Activated CD4-positive, alpha-beta T cell treated with anti-CD3 and anti-CD28 coated beads, Interleukin-2, amount 10 ng/mL, durations not matched to agents 7 days and 5 days (primary cell): ENCODE results near the gene ZKSCAN5. TPM values are rescaled to one million over a fixed set of nuclear protein-coding genes. Genes with fewer than 3 reads are reported as not detected.
A peak's percentile ranks its signal among the peaks of the same experiment; 100 is the strongest.

ENCODE experiments used
- CTCF ChIA-PET: fragments of 350-600 bp; sonication (Branson Sonifier 250); formaldehyde crosslinking; loops from one replicate; lab custom pipeline; 2021; ENCODE audit warnings: antibody characterized with exemption; lab: Charles Lee
- POLR2A ChIA-PET: fragments of 350-600 bp; sonication (Branson Sonifier 250); formaldehyde crosslinking; loops from one replicate; lab custom pipeline; 2021; ENCODE audit warnings: antibody characterized with exemption; lab: Charles Lee
- DNase-seq: peaks from one replicate; pipeline ENCODE4 v3.0.0-alpha.2; 2020
- H3K27ac Mint-ChIP-seq: one replicate; pipeline ENCODE4 v1.8.0; 2021; ENCODE audit warnings: mild to moderate bottlenecking, moderate library complexity, mixed read lengths
- H3K27me3 Mint-ChIP-seq: one replicate; pipeline ENCODE4 v1.8.0; 2021; ENCODE audit warnings: mixed read lengths
- H3K36me3 Mint-ChIP-seq: one replicate; pipeline ENCODE4 v1.8.0; 2021; ENCODE audit warnings: low read depth, mixed read lengths
- H3K4me1 Mint-ChIP-seq: one replicate; pipeline ENCODE4 v1.8.0; 2021; ENCODE audit warnings: mixed read lengths
- H3K4me3 Mint-ChIP-seq: one replicate; pipeline ENCODE4 v1.8.0; 2021; ENCODE audit warnings: mild to moderate bottlenecking, moderate library complexity, mixed read lengths
- H3K9me3 Mint-ChIP-seq: one replicate; pipeline ENCODE4 v1.8.0; 2021; ENCODE audit warnings: mixed read lengths
- total RNA-seq, 2 experiments: library from RNA; stranded (reverse); gene quantifications; one replicate each; pipeline ENCODE4 v1.2.3, GENCODE V29; 2021

Gene ZKSCAN5
- total RNA-seq, 2 experiments from 2014 or later = 14.1 to 15.2 TPM

DNA sequence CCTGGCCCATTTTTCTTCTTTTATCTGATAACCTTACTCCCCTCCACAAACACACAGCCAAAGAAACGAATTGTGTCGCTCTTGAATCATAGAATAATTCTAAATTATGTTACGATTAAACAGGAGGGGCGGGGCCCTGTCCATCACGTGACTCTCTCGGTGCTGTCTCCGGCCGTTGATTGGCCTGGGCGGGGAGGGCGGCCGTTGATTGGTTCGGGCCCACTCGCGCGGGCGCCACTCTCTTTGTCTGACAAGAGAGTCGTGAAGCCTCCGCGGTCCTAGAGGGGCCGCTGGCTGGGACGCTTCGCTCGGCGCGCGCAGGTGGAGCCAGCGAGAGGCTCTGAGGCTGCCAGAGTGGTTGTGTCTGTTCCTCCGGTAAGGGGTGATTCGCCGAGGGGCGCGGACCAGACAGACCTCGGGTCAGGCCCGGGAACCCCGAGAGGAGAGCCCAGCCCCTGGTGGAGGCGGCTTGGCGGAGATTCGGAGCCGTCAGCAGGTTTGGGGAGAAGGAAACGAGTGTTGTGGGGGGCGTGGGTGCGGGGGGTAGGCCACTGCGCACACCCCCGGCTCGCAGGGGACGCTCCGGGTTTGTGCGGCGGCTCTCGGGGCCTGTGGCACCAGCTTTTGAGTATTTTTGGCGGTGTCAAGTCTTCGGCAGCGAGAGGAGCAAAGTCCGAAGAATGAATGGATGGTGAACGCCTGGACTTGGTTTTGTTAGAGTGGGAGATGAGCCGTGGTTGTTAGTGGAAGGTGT, 31.7 kb upstream of the ZKSCAN5 start, which contains the start of gene ZNF789:
ZNF789 (plus strand) TSS at position 330 of the 754 bp plus-strand sequence. CDS start 3,567 bp downstream, outside the sequence.
- POLR2A ChIA-PET = no interaction called here
- Mint-ChIP-seq H3K36me3 (peaks cover 14% of the 10 kb centered on the region), H3K27me3 (no peaks in the 10 kb centered on the region), H3K4me1 (peaks cover 40% of the 10 kb centered on the region), H3K9me3 (no peaks in the 10 kb centered on the region), H3K4me3 (peak within 1 kb of the TSS; percentile 99), H3K27ac (peak within 1 kb of the TSS; percentile 91)
- peak; percentile 99 for DNase-seq
- CTCF ChIA-PET = interaction anchor here (1.1 to 1.5 kb wide), 3 partner anchors 25 to 81 kb away, joined by 3 to 6 read pairs (median 3); no protein-coding TSS in a partner anchor

DNA sequence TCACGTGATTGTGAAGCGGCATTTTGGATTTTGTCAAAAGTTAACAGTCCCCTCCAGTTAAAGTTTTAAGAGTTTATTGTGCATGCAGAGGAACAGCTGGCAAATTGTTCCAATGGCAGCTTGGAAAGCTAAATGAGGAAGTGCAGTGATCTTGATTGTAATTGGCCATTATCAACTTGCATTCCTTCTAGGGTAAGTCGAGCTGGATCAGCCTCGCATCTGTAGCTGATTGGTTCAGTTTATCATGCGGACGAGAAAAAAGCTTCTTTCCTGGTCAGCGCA, 31.2 kb upstream of the ZKSCAN5 start:
- H3K4me1 Mint-ChIP-seq = peaks cover 45% of the 10 kb centered on the region
- H3K36me3 Mint-ChIP-seq = peaks cover 19% of the 10 kb centered on the region
- H3K27ac Mint-ChIP-seq = peak overlapping the region; percentile 91
- ChIA-PET CTCF (interaction anchor here (0.7 to 1.5 kb wide), 4 partner anchors 25 to 83 kb away, joined by 3 to 6 read pairs (median 3); no protein-coding TSS in a partner anchor), POLR2A (no interaction called here)
- peak overlapping the region; percentile 99 for H3K4me3 Mint-ChIP-seq
- H3K27me3 Mint-ChIP-seq = no peaks in the 10 kb centered on the region
- no peaks in the 10 kb centered on the region for H3K9me3 Mint-ChIP-seq
- DNase-seq = peak; percentile 38

DNA sequence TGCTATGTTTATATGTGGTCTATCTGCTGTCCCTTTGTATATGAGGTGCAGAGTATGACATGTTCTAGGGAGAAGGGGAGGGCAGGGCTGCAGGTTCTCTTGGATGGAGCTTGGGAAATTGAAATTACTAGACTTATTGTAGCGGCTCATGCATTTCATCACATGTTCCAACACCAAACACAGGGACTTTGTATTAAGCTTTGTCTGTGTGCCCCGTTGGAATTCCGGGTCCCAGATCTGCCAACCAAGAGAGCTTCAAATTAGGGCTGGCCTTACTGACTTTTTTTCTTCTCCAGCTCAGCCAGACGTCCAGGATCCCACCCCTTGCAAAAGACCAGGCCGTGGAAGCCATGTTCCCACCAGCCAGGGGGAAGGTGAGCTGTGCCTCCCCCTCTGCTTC, 28.4 kb upstream of the ZKSCAN5 start:
- peaks cover 56% of the 10 kb centered on the region for H3K4me1 Mint-ChIP-seq
- POLR2A ChIA-PET = interaction anchor here (0.5 kb wide), 1 partner anchor 82 kb away, joined by 3 read pairs; the partner anchor contains the start of gene ZNF655

DNA sequence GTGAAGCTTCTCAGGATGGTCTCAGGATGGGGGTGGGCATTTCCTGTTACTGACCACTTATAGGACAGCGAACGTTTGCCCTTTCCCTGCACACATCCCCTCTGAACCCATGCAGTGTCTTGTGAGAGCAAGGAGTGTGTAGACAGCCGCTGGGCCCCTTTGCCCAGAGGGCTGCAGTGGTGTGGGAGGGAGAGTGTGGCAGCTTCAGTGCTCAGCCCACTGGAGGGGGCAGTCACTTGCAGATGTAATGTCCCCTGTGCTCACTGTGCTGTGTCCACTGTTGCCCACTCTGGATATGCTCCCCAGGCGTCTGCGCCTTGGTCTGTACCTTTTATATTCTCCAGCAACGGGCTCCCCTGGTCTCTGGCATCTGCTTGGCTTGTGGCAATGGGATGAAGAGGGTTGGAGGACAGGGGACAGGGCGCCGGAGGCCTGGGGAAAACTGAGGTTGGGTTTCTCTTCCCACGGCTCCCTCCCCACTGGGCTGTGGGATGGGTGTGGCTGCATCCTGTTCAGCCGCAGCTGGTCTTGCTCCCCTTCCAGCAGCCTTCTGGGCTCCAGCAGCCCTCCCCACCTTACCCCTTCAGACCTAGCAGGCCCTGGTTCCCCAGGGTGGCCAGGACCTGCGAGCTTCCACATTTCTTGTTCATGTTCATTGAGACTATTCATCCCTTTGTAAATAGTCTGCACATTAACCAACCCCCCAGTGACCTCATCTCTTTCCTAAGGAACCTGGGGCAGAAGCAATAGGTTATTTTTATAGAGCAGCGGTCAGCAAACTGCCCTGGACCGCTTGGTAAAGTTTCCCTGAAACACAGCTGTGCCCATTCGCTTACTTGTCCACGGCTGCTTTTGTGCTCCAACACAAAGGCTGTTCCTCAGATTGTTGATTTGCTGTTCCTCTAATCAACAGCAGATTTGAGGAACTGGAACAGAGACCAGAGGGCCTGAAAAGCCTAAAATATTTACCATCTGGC, 25.7 kb upstream of the ZKSCAN5 start:
- peak overlapping the region; percentile 48 for H3K4me3 Mint-ChIP-seq
- peak overlapping the region; percentile 87 for H3K27ac Mint-ChIP-seq
- ChIA-PET POLR2A (interaction anchor here (0.6 kb wide), 1 partner anchor 10 kb away, joined by 9 read pairs; no protein-coding TSS in a partner anchor), CTCF (no interaction called here)
- H3K4me1 Mint-ChIP-seq = peaks cover 45% of the 10 kb centered on the region
- H3K36me3 Mint-ChIP-seq = peaks cover 44% of the 10 kb centered on the region
- H3K27me3 Mint-ChIP-seq = no peaks in the 10 kb centered on the region
- no peak for DNase-seq
- no peaks in the 10 kb centered on the region for H3K9me3 Mint-ChIP-seq

More for the DNA sequence above, 28.4 kb upstream of the ZKSCAN5 start:
- CTCF ChIA-PET = interaction anchor here (1.2 to 1.4 kb wide), 2 partner anchors 13 to 23 kb away, joined by 3 to 4 read pairs; partner anchors contain the start of gene ZNF394
- DNase-seq = no peak
- H3K9me3 Mint-ChIP-seq = no peaks in the 10 kb centered on the region
- H3K27me3 Mint-ChIP-seq = no peaks in the 10 kb centered on the region
- no peak overlapping the region for H3K4me3 Mint-ChIP-seq
- H3K36me3 Mint-ChIP-seq = peaks cover 38% of the 10 kb centered on the region
- H3K27ac Mint-ChIP-seq = peak overlapping the region; percentile 25

DNA sequence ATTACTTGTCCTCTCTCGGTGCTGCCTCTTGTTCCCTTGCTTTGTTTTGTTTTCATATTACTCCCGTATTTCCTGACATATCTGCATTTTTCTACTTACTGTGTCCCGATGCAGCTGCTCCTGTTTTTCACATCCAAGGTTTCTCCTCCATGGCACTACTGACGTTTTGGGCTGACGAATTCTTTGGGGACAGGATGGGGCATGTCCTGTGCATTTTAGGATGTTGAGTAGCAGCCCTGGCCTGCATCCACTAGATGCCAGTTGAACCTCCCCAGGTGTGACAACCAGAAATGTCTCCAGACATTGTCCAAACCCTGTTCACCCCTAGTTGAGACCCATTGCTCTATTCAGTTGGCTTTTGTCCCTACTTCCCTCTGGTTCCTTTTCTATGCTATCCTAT, 19.4 kb upstream of the ZKSCAN5 start:
- DNase-seq = no peak
- Mint-ChIP-seq H3K4me3 (no peak overlapping the region), H3K27me3 (no peaks in the 10 kb centered on the region), H3K36me3 (peaks cover 69% of the 10 kb centered on the region), H3K9me3 (peaks cover 4% of the 10 kb centered on the region), H3K4me1 (no peaks in the 10 kb centered on the region), H3K27ac (no peak overlapping the region)
- ChIA-PET POLR2A (no interaction called here), CTCF (no interaction called here)

DNA sequence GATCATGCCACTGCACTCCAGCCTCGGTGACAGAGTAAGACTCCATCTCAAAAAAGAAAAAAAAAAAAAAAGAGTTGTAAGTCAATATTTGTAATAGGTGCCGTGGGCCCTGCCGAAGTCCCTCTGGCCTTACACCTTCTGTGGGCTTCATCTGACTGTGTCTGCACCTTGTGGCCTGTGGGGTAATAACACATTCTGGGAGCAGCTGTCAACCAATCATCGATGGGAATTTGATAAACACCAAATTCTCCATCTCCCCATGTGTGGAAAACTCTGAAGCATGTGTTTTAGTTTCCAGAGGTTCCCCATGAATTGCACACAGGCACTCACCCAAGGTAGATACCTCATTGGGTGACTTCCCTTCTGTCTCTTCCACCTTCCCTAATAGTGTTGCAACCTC, 15.2 kb upstream of the ZKSCAN5 start:
- ChIA-PET POLR2A (no interaction called here), CTCF (interaction anchor here (0.6 to 2.1 kb wide), 3 partner anchors 13 to 592 kb away, joined by 3 to 4 read pairs (median 3); no protein-coding TSS in a partner anchor)
- no peak for DNase-seq
- H3K9me3 Mint-ChIP-seq = peaks cover 28% of the 10 kb centered on the region
- H3K36me3 Mint-ChIP-seq = peaks cover 79% of the 10 kb centered on the region
- no peak overlapping the region for H3K4me3 Mint-ChIP-seq
- no peaks in the 10 kb centered on the region for H3K27me3 Mint-ChIP-seq
- no peak overlapping the region for H3K27ac Mint-ChIP-seq
- no peaks in the 10 kb centered on the region for H3K4me1 Mint-ChIP-seq

DNA sequence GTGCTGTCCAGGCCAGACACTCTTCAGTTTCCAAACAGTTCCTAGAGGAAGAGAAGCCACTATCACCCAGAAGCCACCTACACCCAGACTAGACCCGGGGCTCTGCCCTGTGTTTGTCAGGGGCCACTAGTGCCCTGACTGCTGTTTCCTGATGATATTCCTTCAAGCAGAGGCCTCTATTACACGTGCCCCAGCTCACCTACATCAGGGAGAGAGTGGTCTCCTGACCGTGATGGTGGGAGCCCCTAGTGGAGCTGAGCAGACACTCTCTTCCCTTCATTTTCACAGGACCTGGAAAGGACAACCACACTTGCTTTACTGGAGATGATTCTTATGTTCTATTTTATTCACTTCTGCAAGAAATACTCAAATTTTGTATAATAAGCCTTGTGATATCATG, 13.6 kb upstream of the ZKSCAN5 start:
- Mint-ChIP-seq H3K4me3 (no peak overlapping the region), H3K36me3 (peaks cover 79% of the 10 kb centered on the region), H3K27me3 (no peaks in the 10 kb centered on the region), H3K9me3 (peaks cover 30% of the 10 kb centered on the region), H3K27ac (no peak overlapping the region), H3K4me1 (no peaks in the 10 kb centered on the region)
- no peak for DNase-seq
- CTCF ChIA-PET = interaction anchor here (0.5 to 2.1 kb wide), 4 partner anchors 9 to 142 kb away, joined by 3 to 4 read pairs (median 3); partner anchors contain the start of gene ZNF394
- POLR2A ChIA-PET = no interaction called here

DNA sequence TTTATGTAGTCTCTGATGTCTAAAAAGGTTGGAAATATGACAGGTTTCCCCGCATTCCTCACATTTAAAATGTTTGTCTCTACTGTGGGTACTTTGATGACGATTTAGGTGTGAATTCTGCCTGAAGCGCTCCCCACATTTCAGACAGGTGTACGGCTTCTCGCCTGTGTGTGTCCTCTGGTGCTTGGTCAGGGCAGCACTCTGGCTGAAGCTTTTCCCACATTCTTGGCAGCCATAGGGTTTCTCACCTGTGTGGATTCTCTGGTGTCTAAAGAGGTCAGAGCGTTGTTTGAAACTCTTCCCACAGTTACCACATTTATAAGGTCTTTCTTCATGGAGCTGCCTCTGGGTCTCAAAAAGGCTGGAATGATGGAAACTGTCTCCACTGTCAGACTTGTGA, 10.6 kb upstream of the ZKSCAN5 start:
- Mint-ChIP-seq H3K27me3 (no peaks in the 10 kb centered on the region), H3K9me3 (peaks cover 33% of the 10 kb centered on the region), H3K4me1 (peaks cover 13% of the 10 kb centered on the region), H3K4me3 (no peak overlapping the region), H3K36me3 (peaks cover 76% of the 10 kb centered on the region), H3K27ac (no peak overlapping the region)
- POLR2A ChIA-PET = no interaction called here
- CTCF ChIA-PET = interaction anchor here (0.6 to 0.9 kb wide), 3 partner anchors 9 to 30 kb away, joined by 3 read pairs; partner anchors contain the start of gene ZKSCAN5
- DNase-seq = no peak

DNA sequence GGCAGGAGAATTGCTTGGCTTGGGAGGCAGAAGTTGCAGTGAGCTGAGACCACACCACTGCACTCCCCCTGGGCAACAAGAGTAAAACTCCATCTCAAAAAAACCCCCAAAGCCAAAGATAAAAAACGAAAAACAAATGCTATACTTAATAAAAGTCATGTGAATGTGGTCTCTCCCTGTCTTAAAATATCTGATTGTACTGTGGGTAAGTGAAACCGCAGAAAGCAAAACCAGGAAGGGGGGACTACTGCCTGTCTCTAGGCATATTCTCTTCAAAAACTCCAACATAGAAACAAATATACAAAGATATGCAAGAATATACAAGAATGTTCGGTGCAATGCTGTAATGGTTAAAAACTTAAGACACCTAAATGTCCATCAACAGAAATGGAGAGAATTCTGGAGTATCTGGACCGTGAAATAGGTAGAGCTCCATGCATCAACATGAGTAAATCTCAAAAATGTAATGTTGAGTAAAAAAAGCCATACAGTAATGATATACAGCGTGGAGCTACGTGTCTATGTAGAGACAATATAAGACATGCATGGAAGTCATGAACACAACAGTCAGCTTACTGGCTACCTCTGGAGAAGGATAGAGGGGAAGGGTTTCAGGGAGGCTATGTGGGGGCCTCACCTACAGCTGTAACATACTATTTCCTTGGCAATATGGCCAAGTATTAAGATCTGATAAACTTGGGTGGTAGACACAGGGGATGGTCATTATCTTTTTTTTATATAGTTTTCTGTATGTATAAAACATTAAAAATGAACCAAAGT, 6.5 kb upstream of the ZKSCAN5 start:
- Mint-ChIP-seq H3K27ac (peak overlapping the region; percentile 72), H3K4me3 (peak overlapping the region; percentile 100), H3K27me3 (no peaks in the 10 kb centered on the region), H3K36me3 (peaks cover 58% of the 10 kb centered on the region), H3K4me1 (peaks cover 25% of the 10 kb centered on the region), H3K9me3 (peaks cover 21% of the 10 kb centered on the region)
- DNase-seq = no peak
- ChIA-PET POLR2A (interaction anchor here (0.6 to 0.7 kb wide), 3 partner anchors 36 to 342 kb away, joined by 3 to 6 read pairs (median 3); no protein-coding TSS in a partner anchor), CTCF (interaction anchor here (1.4 to 1.6 kb wide), 2 partner anchors 11 to 24 kb away, joined by 6 read pairs; no protein-coding TSS in a partner anchor)

DNA sequence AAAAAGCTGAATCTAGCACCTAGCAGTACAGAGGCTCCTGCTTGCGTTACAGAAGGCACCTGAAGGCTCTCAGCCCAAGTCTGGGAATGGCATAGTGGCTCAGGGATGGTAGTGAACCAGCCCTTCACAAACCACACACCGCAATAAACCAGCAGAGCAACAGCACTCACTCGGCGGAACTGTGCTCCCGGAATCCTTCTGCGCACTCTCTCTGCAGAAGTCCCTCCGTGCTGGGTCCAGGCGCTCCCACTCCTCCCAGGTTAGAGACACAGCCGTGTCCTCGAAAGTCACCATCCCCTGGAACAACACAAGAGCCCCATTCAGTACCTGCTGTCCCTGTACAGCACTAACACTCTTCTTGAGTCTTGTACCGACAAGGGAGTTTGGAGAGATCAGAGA, 5.9 kb upstream of the ZKSCAN5 start:
- POLR2A ChIA-PET = interaction anchor here (0.6 kb wide), 1 partner anchor 41 kb away, joined by 3 read pairs; no protein-coding TSS in a partner anchor
- CTCF ChIA-PET = interaction anchor here (1.4 to 1.6 kb wide), 2 partner anchors 12 to 25 kb away, joined by 6 read pairs; no protein-coding TSS in a partner anchor
- peaks cover 52% of the 10 kb centered on the region for H3K36me3 Mint-ChIP-seq
- DNase-seq = no peak
- peak overlapping the region; percentile 100 for H3K27ac Mint-ChIP-seq
- H3K4me3 Mint-ChIP-seq = peak overlapping the region; percentile 100
- peaks cover 17% of the 10 kb centered on the region for H3K9me3 Mint-ChIP-seq
- H3K4me1 Mint-ChIP-seq = peaks cover 25% of the 10 kb centered on the region
- no peaks in the 10 kb centered on the region for H3K27me3 Mint-ChIP-seq

DNA sequence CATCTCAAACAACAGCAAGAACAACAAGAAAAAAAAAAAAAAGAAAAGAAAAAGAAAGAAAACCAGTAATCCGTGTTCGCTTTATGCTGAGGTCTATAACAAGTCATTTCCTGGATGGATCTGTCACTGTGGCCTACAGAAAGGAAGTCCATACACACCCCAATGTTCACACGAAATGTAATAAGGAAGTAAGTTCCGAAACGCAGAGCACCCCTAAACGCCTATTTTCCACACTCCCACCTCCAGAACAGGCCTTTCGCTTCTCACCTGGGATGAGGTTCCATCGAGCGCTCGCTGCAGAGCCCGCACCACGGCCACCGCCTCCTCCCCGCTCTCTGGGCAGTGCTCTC, 5.1 kb upstream of the ZKSCAN5 start:
- POLR2A ChIA-PET = interaction anchor here (0.7 kb wide), 1 partner anchor 19 kb away, joined by 3 read pairs; no protein-coding TSS in a partner anchor
- no peaks in the 10 kb centered on the region for H3K27me3 Mint-ChIP-seq
- H3K4me3 Mint-ChIP-seq = peak overlapping the region; percentile 100
- peaks cover 25% of the 10 kb centered on the region for H3K4me1 Mint-ChIP-seq
- peak; percentile 40 for DNase-seq
- H3K36me3 Mint-ChIP-seq = peaks cover 44% of the 10 kb centered on the region
- H3K9me3 Mint-ChIP-seq = peaks cover 9% of the 10 kb centered on the region
- H3K27ac Mint-ChIP-seq = peak overlapping the region; percentile 100
- CTCF ChIA-PET = interaction anchor here (0.8 to 1.2 kb wide), 3 partner anchors 9 to 26 kb away, joined by 3 to 4 read pairs (median 3); no protein-coding TSS in a partner anchor
